ENCODE data around the gene SEMA6B.

DNA sequence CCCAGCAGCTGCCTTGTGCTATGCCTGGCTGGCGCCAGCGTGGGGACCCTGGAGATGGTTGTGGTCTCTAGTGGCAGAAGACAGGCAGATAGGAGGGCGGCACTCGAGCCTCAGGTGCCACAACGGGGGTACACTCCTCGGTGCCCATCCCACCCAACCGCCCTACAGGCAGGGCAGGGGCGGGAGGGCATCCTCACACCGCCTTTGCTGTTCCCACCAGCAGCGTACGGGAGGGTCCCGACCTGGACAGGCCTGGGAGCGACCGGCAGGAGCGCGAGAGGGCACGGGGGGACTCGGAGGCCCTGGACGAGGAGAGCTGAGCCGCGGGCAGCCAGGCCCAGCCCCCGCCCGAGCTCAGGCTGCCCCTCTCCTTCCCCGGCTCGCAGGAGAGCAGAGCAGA is 57.8 kb downstream of the SEMA6B start:
- no peak for TF ChIP-seq POLR2AphosphoS5 (IDR thresholded peaks at IDR 0.05; ENCODE audit: borderline replicate concordance, low read depth, low read length)
- no peak for TF ChIP-seq EZH2 (IDR thresholded peaks at IDR 0.05)
- no peak for TF ChIP-seq FOXP2 (optimal IDR thresholded peaks at IDR 0.05; ENCODE audit: control extremely low read depth, extremely low read length, insufficient read depth)
